Measurements from ENCODE around the gene KCNJ1.

Gene KCNJ1

DNA sequence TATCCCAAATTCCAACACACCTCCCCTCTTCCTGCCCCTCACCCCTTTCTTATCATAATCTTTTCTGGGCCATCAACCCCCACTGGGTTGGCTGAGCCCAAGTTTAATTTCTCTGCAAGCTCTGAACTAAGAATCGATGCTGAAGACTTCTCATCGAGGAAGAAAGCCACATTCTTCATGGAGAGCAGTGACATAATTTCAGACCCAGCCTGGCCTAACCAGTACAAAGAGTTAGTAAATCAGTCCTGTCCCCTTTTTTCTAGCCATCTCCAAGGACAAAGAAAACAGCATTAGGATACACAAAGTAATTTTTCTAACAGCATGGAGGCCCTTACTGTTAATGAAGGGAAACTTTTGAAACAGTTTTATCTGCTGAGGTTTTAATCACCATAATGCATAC, 45.0 kb downstream of the KCNJ1 start:
- TF ChIP-seq, protein P1, sequence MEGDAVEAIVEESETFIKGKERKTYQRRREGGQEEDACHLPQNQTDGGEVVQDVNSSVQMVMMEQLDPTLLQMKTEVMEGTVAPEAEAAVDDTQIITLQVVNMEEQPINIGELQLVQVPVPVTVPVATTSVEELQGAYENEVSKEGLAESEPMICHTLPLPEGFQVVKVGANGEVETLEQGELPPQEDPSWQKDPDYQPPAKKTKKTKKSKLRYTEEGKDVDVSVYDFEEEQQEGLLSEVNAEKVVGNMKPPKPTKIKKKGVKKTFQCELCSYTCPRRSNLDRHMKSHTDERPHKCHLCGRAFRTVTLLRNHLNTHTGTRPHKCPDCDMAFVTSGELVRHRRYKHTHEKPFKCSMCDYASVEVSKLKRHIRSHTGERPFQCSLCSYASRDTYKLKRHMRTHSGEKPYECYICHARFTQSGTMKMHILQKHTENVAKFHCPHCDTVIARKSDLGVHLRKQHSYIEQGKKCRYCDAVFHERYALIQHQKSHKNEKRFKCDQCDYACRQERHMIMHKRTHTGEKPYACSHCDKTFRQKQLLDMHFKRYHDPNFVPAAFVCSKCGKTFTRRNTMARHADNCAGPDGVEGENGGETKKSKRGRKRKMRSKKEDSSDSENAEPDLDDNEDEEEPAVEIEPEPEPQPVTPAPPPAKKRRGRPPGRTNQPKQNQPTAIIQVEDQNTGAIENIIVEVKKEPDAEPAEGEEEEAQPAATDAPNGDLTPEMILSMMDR (IDR thresholded peaks at IDR 0.05; ENCODE audit: low read depth, low read length), result no peak

GRCh38 chr11:128821556-128821955, 45.5 kb downstream of the KCNJ1 start:
- TF ChIP-seq, protein P1 (IDR thresholded peaks at IDR 0.05; ENCODE audit: low read depth, low read length), result no peak
- no peak overlapping the region for H3K4me3 ChIP-seq (ENCODE audit: low read depth, low read length)

More for the DNA sequence above, 45.0 kb downstream of the KCNJ1 start:
- no peak overlapping the region for H3K4me3 ChIP-seq (ENCODE audit: low read depth, low read length)

GRCh38 chr11:128819198-128819597, 47.9 kb downstream of the KCNJ1 start:
- TF ChIP-seq, protein P1 (IDR thresholded peaks at IDR 0.05; ENCODE audit: low read depth, low read length), result no peak

GRCh38 chr11:128814856-128815705, 52.0 kb downstream of the KCNJ1 start:
- TF ChIP-seq, protein P1 (IDR thresholded peaks at IDR 0.05; ENCODE audit: low read depth, low read length), result no peak
- no peak overlapping the region for H3K4me3 ChIP-seq (ENCODE audit: low read depth, low read length)

More at GRCh38 chr11:128819198-128819597, 47.9 kb downstream of the KCNJ1 start:
- H3K4me3 ChIP-seq (ENCODE audit: low read depth, low read length), result no peak overlapping the region

DNA sequence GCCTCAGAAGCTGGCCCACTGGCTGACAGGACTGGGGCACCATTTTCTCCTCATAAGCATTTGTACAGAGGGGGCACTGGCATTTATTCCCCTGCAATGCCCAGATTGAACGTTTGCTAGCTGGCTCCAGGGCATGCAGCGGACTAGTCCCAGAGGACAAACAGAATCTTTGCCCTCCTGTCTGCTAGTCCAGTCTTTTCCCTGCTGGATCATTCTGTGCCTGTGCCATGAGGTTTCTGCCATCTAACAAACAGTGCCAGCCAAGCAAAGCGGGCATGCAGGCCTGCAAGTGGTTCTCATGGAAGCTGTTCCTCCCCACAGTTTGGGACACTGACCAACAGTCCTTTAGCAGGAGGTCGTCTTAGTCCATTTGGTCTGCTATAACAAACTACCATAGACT, 53.4 kb downstream of the KCNJ1 start:
- H3K4me3 ChIP-seq (ENCODE audit: low read depth, low read length), result no peak overlapping the region
- TF ChIP-seq, protein P1 (IDR thresholded peaks at IDR 0.05; ENCODE audit: low read depth, low read length), result no peak

DNA sequence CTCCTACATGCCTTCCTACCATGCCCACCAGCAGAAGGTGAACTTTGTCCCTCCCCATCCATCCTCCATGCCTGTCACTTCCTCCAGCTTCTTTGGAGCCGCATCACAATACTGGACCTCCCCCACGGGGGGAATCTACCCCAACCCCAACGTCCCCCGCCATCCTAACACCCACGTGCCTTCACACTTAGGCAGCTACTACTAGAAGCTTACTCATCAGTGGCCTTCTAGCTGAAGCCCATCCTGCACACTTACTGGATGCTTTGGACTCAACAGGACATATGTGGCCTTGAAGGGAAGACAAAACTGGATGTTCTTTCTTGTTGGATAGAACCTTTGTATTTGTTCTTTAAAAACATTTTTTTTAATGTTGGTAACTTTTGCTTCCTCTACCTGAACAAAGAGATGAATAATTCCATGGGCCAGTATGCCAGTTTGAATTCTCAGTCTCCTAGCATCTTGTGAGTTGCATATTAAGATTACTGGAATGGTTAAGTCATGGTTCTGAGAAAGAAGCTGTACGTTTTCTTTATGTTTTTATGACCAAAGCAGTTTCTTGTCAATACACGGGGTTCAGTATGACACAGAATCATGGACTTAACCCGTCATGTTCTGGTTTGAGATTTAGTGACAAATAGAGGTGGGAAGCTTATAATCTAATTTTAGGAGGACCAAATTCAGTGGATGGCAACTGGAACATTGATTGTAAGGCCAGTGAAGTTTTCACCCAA, 56.1 kb downstream of the KCNJ1 start:
- H3K4me3 ChIP-seq (ENCODE audit: low read depth, low read length), result no peak overlapping the region
- TF ChIP-seq, protein P1 (IDR thresholded peaks at IDR 0.05; ENCODE audit: low read depth, low read length), result no peak

GRCh38 chr11:128809128-128809527, 58.0 kb downstream of the KCNJ1 start:
- TF ChIP-seq, protein P1 (IDR thresholded peaks at IDR 0.05; ENCODE audit: low read depth, low read length), result no peak

More at GRCh38 chr11:128809128-128809527, 58.0 kb downstream of the KCNJ1 start:
- H3K4me3 ChIP-seq (ENCODE audit: low read depth, low read length), result no peak overlapping the region
